IPS-NIHi7 (cell line): ENCODE data around the gene GLG1.
"Not testable (repeated sequence)": the region's sequence is repeated elsewhere in the genome, so short reads cannot be mapped to it uniquely, and the experiment has no call there.

Experiments
- DNase-seq: peaks from one replicate; pipeline ENCODE4 v3.0.0; 2012; ENCODE audit warnings: mixed read lengths; ENCODE audit errors: extremely low spot score

Gene GLG1

DNA sequence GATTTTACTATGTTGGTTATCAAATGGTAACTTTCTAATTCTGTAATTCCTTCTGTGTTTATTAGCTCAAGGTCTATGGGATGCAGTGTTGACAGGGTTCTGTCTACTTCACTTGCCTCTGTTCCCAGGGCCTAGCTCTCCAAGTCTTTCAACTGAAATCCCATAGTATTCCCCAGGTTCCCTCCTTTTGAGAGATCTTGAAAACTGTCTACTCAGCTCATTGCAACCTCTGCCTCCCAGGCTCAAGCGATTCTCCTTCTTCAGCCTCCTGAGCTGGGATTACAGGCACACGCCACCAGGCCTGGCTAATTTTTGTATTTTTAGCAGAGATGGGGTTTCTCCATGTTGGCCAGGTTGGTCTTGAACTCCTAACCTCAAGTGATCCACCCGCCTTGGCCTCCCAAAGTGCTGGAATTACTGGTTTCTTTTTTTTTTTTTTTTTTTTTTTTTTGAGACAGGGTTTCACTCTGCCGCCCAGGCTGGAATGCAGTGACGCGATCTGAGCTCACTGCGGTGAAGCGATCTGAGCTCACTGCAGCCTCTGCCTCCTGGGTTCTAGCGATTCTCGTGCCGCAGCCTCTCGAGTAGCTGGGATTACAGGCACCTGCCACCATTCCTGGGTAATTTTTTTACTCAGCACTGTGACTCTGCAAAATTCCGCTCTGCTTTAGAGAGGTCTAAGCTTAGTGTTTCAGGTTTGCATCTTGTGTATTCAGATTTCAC is 163.1 kb downstream of the GLG1 start:
- DNase-seq = not testable (repeated sequence)

- no peak for DNase-seq
These were observed 167.2 kb downstream of the GLG1 start for GRCh38 chr16:74439685-74440084.

GRCh38 chr16:74438492-74438979 is 168.4 kb downstream of the GLG1 start:
- no peak for DNase-seq

- no peak for DNase-seq
These were observed 175.4 kb downstream of the GLG1 start for GRCh38 chr16:74431516-74431915.

DNA sequence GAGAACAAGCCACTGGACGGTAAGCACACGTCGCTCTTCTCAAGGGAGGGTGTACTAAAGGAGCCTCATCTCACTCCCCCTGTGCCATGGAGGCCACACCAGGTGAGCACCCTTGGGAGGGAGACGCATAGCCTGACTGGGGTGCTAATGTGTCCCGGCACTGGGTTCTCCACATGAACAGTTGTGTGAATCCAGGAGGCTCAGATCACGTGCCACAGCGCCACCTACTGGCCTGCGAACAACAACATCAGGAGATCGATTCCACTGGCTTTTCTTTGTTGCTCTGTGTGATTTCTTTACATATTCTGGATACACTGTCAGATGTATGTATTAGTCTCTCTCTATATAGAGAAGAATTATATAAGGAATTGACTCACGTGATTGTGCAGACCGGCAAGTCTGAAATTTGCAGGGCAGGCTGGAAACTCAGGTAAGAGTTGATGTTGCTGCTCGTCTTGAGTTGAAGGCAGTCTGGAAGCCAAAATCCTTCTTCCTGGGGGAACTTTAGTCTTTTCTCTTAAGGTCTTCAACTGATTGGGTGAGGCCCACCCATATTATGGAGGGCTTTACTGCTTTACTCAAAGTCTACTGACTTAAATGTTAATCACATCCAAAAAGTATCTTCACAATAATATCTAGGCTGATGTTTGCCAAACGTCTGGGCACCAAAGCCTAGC is 176.7 kb downstream of the GLG1 start:
- DNase-seq = peak; percentile 48

- DNase-seq = not testable (repeated sequence)
These were observed 178.4 kb downstream of the GLG1 start for GRCh38 chr16:74428493-74428892.

- not testable (repeated sequence) for DNase-seq
These were observed 181.2 kb downstream of the GLG1 start for GRCh38 chr16:74425751-74426150.

- DNase-seq = not testable (repeated sequence)
These were observed 183.2 kb downstream of the GLG1 start for GRCh38 chr16:74423721-74424120.

- not testable (repeated sequence) for DNase-seq
These were observed 184.8 kb downstream of the GLG1 start for GRCh38 chr16:74422086-74422485.

DNA sequence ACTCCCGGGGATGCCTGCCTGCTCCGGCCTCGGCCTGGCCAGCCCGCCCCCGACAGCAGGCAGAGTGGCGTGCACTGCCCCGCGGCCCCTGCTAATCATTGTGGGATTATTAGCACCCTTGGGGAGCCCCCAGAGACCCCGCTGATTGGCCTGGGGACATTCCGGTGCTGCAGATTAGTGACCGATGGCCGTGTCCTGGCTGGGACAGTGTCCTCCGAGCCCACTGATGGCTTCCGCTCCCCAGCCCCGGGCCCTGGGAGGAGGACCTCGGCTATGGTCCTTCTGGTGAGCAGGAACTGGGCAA is 185.5 kb downstream of the GLG1 start:
- not testable (repeated sequence) for DNase-seq

DNA sequence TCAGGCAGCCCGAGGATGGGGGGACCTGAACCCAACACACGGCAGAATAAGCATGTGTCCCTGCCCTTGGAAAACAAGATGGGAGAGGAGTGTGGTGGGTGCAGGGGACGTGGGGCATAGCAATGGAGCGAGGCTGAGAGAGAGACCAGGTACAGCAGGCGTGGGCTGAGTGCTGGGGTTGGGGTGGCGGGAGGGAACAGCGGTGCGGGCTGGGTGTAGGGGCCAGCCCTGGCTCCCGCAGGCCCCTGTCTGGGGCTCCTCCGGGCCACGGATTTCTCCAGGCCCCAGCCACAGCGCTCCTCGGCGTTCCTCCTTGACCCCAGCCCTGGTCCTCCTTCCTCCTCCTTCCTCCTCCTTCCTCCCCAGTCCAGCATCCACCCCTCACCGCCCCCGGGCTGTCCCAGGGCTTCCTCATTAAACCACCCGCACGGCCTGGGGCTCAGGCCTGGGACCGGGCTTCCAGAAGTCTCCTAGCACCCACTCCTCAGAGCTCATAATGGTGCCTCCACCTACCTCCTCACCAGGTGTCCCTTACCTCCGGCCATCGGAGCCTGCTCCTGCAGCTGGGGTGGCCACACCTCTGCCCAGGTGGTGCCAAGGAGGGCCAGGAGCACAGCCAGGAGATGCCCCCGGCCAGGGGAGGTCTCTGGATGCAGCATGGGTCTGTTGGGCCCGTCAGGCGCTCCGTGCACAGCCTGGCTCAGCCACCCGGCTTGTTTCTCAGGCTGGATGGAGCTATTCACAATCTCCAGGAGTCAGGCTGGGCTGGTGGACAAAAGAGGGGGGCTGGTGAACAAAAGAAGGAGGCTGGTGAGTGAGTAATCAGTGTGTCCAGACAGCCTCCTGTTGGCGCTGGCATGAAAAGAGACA is 186.1 kb downstream of the GLG1 start, which contains the start of gene CLEC18B:
CLEC18B (minus strand) TSS at position 867 of the 870 bp plus-strand sequence; CDS start at position 659, 208 bp downstream.
- DNase-seq = not testable (repeated sequence)

GRCh38 chr16:74419811-74420210 is 187.1 kb downstream of the GLG1 start:
- DNase-seq = not testable (repeated sequence)

GRCh38 chr16:74417897-74418296 is 189.0 kb downstream of the GLG1 start:
- DNase-seq = not testable (repeated sequence)

DNA sequence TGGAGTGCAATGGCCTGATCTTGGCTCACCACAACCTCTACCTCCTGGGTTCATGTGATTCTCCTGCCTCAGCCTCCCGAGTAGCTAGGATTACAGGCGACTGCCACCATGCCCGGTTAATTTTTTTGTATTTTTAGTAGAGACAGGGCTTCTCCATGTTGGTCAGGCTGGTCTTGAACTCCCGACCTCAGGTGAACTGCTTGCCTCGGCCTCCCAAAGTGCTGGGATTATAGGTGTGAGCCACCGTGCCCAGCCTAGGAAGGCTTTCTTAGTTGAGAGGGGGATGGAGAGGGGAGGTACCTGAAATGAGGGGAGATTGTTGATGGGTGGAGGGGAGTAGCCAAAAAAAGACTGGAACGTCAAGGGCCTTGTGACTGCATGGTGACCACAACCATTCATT is 193.0 kb downstream of the GLG1 start:
- not testable (repeated sequence) for DNase-seq

GRCh38 chr16:74413485-74413884 is 193.4 kb downstream of the GLG1 start:
- not testable (repeated sequence) for DNase-seq

DNA sequence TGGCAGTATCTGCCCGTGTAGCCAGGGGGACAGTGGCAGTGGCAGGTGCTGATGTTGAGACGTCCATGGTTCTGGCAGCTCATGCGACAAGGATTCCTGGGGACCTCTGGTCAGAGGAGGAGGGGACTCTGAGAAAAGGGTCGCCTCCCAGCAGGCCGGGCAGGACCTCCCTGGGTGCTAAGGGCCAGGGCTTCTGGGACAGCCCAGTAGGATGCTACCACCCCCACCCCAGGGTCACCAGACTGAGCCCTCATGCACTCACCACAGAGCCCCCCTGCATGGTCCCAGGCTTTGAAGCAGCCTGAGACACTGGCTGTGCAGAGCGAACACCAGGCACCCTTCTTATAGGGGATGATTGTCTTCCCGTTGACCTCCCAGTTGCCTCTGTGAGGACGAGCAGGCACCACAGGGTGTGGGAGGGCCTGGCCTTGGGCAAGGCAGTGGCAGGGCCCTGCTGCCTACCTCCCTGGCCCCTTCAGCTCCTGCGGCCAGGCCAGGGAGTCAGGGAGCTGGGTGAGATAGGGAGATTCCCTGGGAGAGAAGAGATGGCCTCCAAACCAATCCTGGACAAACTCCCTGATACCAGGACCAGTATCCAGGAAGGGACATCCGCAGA is 194.0 kb downstream of the GLG1 start:
- DNase-seq = not testable (repeated sequence)

DNA sequence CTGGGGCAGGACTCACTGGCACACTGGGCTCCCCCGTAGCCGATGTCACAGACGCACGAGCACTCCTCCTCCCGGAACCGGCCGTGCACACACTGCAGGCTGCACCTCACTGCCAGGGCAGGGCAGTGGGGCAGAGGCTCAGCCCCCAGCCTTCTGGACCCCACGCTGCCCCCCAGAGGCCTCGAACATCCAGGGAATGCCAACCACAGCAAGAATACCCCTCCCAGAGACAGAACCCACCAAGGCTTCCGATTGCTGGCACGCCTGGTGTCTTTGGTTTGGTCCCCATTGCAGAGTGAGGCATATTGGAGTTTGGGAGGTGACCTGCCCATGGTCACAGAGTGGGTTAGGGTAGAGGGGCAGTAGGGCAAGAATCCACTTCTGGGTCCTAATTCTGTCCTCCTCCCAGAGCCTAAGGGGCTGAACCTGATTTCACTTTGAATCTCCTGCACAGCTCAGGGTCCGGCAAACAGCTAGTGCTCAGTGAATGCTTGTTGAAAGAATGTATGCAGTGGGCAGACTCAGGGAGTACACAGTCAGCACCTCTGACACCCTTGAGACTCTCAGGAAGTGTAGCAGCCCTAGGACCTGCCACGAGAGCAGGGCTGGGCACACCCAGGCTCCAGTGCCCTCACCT is 194.7 kb downstream of the GLG1 start:
- not testable (repeated sequence) for DNase-seq

DNA sequence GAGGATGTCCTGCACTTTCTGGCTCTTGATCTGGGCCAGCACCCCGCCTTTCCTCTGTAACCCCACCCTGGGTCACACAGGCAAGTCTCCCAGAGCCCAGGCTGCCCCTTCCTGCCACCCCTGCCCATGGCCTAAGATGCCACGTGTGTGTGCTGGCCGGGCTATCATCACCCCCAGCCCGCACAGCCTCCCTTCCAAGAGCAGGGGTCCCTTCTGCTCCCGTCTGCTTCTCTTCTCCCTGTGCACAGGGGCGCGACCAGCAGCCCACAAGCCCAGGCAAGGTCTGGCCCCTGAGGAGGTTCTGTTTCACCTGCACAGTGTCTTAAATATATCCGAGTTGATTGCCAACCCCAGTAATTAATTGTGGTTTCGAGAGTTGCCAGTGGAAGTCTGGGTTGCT is 195.9 kb downstream of the GLG1 start:
- DNase-seq = not testable (repeated sequence)

- not testable (repeated sequence) for DNase-seq
These were observed 196.6 kb downstream of the GLG1 start for GRCh38 chr16:74410057-74410957.
